Vagina (tissue), 2 donors: ENCODE results near the gene FAM180B. TPM values are rescaled to one million over a fixed set of nuclear protein-coding genes. Genes with fewer than 3 reads are reported as not detected.

Source experiments
- DNase-seq, 2 donors: peaks; one replicate each; pipeline ENCODE4 v3.0.0-alpha.2; 2017; ENCODE audit errors: extremely low spot score in 2 of 2
- H3K27ac ChIP-seq: fragments of 200-600 bp; sonication (generic); one replicate; pipeline ENCODE4 v1.5.1; 2019
- H3K27me3 ChIP-seq: fragments of 200-600 bp; sonication (generic); one replicate; pipeline ENCODE4 v1.5.1; 2019
- H3K36me3 ChIP-seq, 2 donors: fragments of 200-600 bp; sonication (generic); one replicate each; pipeline ENCODE4 v1.5.1; 2017 to 2019
- H3K4me1 ChIP-seq: fragments of 200-600 bp; sonication (generic); one replicate; pipeline ENCODE4 v1.5.1; 2019
- H3K4me3 ChIP-seq, 2 donors: fragments of 200-600 bp; sonication (generic); 1 replicate in 1 of 2; 2 replicates in 1 of 2; pipeline ENCODE4 v1.5.1; 2016 to 2019
- H3K9me3 ChIP-seq: fragments of 200-600 bp; sonication (generic); one replicate; pipeline ENCODE4 v1.5.1; 2019
- CTCF ChIP-seq, 3 experiments: fragments of 450-650 bp in 2 of 3; fragments of 200-600 bp in 1 of 3; sonication (generic) in 1 of 3; IDR thresholded peaks; one replicate each; pipeline ENCODE4 v1.5.1; 2017 to 2019; ENCODE audit warnings: antibody characterized with exemption in 3 of 3, mild to moderate bottlenecking in 2 of 3, moderate library complexity in 2 of 3
- POLR2A ChIP-seq, 2 donors: fragments of 450-650 bp; IDR thresholded peaks; one replicate each; pipeline ENCODE4 v1.6.1; 2017; ENCODE audit warnings: antibody characterized with exemption in 2 of 2, mild to moderate bottlenecking in 2 of 2, moderate library complexity in 2 of 2
- POLR2AphosphoS5 ChIP-seq, 2 donors: sonication (generic); formaldehyde crosslinking; IDR thresholded peaks; one replicate each; pipeline ENCODE4 v1.9.0; 2017; ENCODE audit warnings: antibody characterized with exemption in 2 of 2, mild to moderate bottlenecking in 2 of 2, low read depth in 1 of 2; ENCODE audit not compliant: insufficient read depth in 1 of 2
- intact Hi-C: fragments of 100-400 bp; cut with DNase I; formaldehyde crosslinking; loops from one replicate; pipeline ENCODE4 v1.15.1; 2023
- total RNA-seq: library from RNA; depleted of rRNA; stranded (reverse); fragments of >200 nt; gene quantifications from one replicate; pipeline ENCODE4 v1.2.3, GENCODE V29; 2016

FAM180B gene
- total RNA-seq, 1 donor from 2014 or later, result not detected

DNA sequence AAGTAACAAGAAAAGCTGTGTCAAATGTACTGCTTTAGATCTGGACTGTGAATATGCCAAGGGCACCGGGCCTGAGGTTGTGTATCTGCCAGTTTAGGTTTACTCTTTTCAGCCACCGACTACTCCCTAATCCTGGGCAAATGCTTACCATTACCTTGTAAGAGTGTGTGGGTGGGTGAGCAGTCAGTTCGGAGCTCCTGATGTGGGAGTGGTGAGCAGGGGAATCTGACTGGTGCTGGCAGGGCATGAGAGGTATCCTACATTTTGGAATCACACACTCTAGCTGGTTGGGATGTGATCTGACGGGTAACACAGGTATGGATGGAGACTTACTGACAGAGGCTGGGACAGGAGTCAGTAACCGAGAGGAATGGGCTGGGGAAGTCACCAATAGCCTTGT, 2.6 kb upstream of the FAM180B start:
- Histone ChIP-seq H3K36me3 (peaks cover 3 to 46% of the 10 kb centered on the region in 2 donors), H3K27me3 (no peaks in the 10 kb centered on the region), H3K4me3 (no peak overlapping the region), H3K4me1 (peaks cover 30% of the 10 kb centered on the region), H3K27ac (no peak overlapping the region), H3K9me3 (no peaks in the 10 kb centered on the region)
- intact Hi-C loops, result no loop called here
- no peak for DNase-seq
- no peak for TF ChIP-seq CTCF (IDR thresholded peaks at IDR 0.05)
- TF ChIP-seq POLR2A (IDR thresholded peaks at IDR 0.05), result no peak
- TF ChIP-seq POLR2AphosphoS5 (IDR thresholded peaks at IDR 0.05; ENCODE audit: insufficient read depth in 1 of 2, low read depth in 1 of 2), result no peak

- H3K4me1 ChIP-seq, result peaks cover 15% of the 10 kb centered on the region
- no peak for DNase-seq
- H3K27me3 ChIP-seq, result no peaks in the 10 kb centered on the region
- no peaks in the 10 kb centered on the region for H3K9me3 ChIP-seq
- TF ChIP-seq CTCF (IDR thresholded peaks at IDR 0.05) (no peak), POLR2AphosphoS5 (IDR thresholded peaks at IDR 0.05; ENCODE audit: insufficient read depth in 1 of 2, low read depth in 1 of 2) (no peak), POLR2A (IDR thresholded peaks at IDR 0.05) (no peak)
- peak overlapping the region; percentile 3 for H3K27ac ChIP-seq
- H3K36me3 ChIP-seq, result peaks cover 0 to 28% of the 10 kb centered on the region in 2 donors
- intact Hi-C loops, result no loop called here
- H3K4me3 ChIP-seq, result no peak overlapping the region
Measured at GRCh38 chr11:47587039-47587716, 700 bp downstream of the FAM180B start.

GRCh38 chr11:47587723-47588326, 1.3 kb downstream of the FAM180B start:
- DNase-seq, result no peak
- intact Hi-C loops, result no loop called here
- H3K9me3 ChIP-seq, result no peaks in the 10 kb centered on the region
- H3K4me3 ChIP-seq, result no peak overlapping the region
- H3K4me1 ChIP-seq, result peaks cover 15% of the 10 kb centered on the region
- no peak overlapping the region for H3K27ac ChIP-seq
- TF ChIP-seq POLR2AphosphoS5 (IDR thresholded peaks at IDR 0.05; ENCODE audit: insufficient read depth in 1 of 2, low read depth in 1 of 2), result no peak
- TF ChIP-seq POLR2A (IDR thresholded peaks at IDR 0.05), result no peak
- no peak for TF ChIP-seq CTCF (IDR thresholded peaks at IDR 0.05)
- H3K36me3 ChIP-seq, result peaks cover 0 to 22% of the 10 kb centered on the region in 2 donors
- no peaks in the 10 kb centered on the region for H3K27me3 ChIP-seq

GRCh38 chr11:47589118-47589517, 2.6 kb downstream of the FAM180B start:
- Histone ChIP-seq H3K27ac (no peak overlapping the region), H3K4me3 (peak overlapping the region; percentile 41 to 48), H3K4me1 (peaks cover 25% of the 10 kb centered on the region), H3K9me3 (no peaks in the 10 kb centered on the region), H3K27me3 (peaks cover 6% of the 10 kb centered on the region), H3K36me3 (peaks cover 0 to 9% of the 10 kb centered on the region in 2 donors)
- intact Hi-C loops, result no loop called here
- no peak for DNase-seq
- TF ChIP-seq CTCF (IDR thresholded peaks at IDR 0.05) (no peak), POLR2AphosphoS5 (IDR thresholded peaks at IDR 0.05; ENCODE audit: insufficient read depth in 1 of 2, low read depth in 1 of 2) (no peak), POLR2A (IDR thresholded peaks at IDR 0.05) (no peak)

DNA sequence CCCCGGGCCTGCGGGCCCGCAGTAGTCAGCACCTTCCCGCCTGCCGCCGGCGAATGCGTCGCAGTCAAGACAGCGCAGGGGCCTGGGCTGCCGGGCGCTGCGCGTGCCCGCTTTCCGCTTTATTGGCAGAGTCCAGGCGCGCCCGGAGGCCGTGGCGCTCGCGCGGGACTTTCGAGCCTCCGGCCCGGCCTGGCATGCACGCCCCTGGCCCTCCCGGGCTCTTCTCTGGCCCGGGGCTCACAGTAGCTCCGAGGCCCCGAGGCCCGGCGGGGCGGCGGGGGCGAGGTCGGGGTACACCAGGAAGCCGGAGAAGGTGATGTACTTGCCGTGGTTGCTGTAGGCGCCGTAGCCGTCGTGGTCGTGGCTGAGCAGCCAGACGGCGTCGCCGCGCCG, 3.1 kb downstream of the FAM180B start:
- Histone ChIP-seq H3K27me3 (peaks cover 6% of the 10 kb centered on the region), H3K27ac (no peak overlapping the region), H3K4me3 (peak overlapping the region; percentile 41 to 48), H3K36me3 (peaks cover 0 to 4% of the 10 kb centered on the region in 2 donors), H3K4me1 (peaks cover 30% of the 10 kb centered on the region), H3K9me3 (no peaks in the 10 kb centered on the region)
- intact Hi-C loops, result no loop called here
- DNase-seq, result no peak
- TF ChIP-seq POLR2A (IDR thresholded peaks at IDR 0.05), result no peak
- no peak for TF ChIP-seq CTCF (IDR thresholded peaks at IDR 0.05)
- no peak for TF ChIP-seq POLR2AphosphoS5 (IDR thresholded peaks at IDR 0.05; ENCODE audit: insufficient read depth in 1 of 2, low read depth in 1 of 2)
